ENCODE measurements around the gene CD83.

Gene CD83

DNA sequence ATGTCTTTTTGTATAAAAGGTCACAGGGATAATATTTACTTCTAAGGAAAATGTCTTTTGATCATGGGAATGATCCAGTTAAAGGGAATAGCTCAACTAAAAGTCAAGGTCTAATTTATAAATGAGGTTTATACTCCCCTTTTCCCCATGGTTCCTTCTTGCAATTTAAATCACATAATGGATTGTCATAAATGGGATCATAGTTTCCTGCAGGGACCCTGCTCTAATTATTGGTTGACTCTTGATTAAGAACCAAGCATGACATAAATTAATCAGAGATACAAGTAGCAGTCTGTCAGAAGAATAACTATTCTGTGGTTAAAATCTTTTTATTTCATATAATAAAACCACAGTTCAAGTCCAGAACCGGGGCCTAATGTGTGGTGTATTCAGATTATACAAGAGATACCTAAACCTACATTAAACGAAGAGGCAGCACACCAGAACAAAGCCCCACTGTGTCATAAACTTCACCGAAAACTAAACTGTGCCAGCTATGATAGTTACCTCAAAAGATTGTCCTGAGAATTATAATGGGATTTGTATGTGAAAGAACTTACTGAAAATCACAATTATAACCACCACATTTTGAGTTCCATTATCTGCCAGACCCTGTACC lies 43.0 kb upstream of the CD83 start:
- TF ChIP-seq, protein P1, sequence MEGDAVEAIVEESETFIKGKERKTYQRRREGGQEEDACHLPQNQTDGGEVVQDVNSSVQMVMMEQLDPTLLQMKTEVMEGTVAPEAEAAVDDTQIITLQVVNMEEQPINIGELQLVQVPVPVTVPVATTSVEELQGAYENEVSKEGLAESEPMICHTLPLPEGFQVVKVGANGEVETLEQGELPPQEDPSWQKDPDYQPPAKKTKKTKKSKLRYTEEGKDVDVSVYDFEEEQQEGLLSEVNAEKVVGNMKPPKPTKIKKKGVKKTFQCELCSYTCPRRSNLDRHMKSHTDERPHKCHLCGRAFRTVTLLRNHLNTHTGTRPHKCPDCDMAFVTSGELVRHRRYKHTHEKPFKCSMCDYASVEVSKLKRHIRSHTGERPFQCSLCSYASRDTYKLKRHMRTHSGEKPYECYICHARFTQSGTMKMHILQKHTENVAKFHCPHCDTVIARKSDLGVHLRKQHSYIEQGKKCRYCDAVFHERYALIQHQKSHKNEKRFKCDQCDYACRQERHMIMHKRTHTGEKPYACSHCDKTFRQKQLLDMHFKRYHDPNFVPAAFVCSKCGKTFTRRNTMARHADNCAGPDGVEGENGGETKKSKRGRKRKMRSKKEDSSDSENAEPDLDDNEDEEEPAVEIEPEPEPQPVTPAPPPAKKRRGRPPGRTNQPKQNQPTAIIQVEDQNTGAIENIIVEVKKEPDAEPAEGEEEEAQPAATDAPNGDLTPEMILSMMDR (IDR thresholded peaks at IDR 0.05; ENCODE audit: low read depth, low read length, missing control alignments), result no peak
- peak overlapping the region; percentile 39; the same call in 1 of the 2 replicates for H3K4me3 ChIP-seq (ENCODE audit: low read depth, low read length)
- DNase-seq (ENCODE audit: low read depth), result no peak

GRCh38 chr6:14075095-14075503 lies 42.5 kb upstream of the CD83 start:
- TF ChIP-seq, protein P1 (IDR thresholded peaks at IDR 0.05; ENCODE audit: low read depth, low read length, missing control alignments), result no peak
- peak overlapping the region; percentile 39 for H3K4me3 ChIP-seq (ENCODE audit: low read depth, low read length)
- peak; percentile 55 for DNase-seq (ENCODE audit: low read depth)

GRCh38 chr6:14077193-14077867 lies 40.2 kb upstream of the CD83 start:
- no peak for DNase-seq (ENCODE audit: low read depth)
- H3K4me3 ChIP-seq (ENCODE audit: low read depth, low read length), result no peak overlapping the region
- TF ChIP-seq, protein P1 (IDR thresholded peaks at IDR 0.05; ENCODE audit: low read depth, low read length, missing control alignments), result no peak

GRCh38 chr6:14079433-14079832 lies 38.1 kb upstream of the CD83 start:
- TF ChIP-seq, protein P1 (IDR thresholded peaks at IDR 0.05; ENCODE audit: low read depth, low read length, missing control alignments), result no peak
- H3K4me3 ChIP-seq (ENCODE audit: low read depth, low read length), result no peak overlapping the region
- no peak for DNase-seq (ENCODE audit: low read depth)

- TF ChIP-seq, protein P1 (IDR thresholded peaks at IDR 0.05; ENCODE audit: low read depth, low read length, missing control alignments), result no peak
- H3K4me3 ChIP-seq (ENCODE audit: low read depth, low read length), result no peak overlapping the region
- DNase-seq (ENCODE audit: low read depth), result no peak
These were observed 37.6 kb upstream of the CD83 start for GRCh38 chr6:14079971-14080370.

- TF ChIP-seq, protein P1 (IDR thresholded peaks at IDR 0.05; ENCODE audit: low read depth, low read length, missing control alignments), result no peak
- DNase-seq (ENCODE audit: low read depth), result no peak
- H3K4me3 ChIP-seq (ENCODE audit: low read depth, low read length), result no peak overlapping the region
These were observed 36.4 kb upstream of the CD83 start for GRCh38 chr6:14081126-14081525.

DNA sequence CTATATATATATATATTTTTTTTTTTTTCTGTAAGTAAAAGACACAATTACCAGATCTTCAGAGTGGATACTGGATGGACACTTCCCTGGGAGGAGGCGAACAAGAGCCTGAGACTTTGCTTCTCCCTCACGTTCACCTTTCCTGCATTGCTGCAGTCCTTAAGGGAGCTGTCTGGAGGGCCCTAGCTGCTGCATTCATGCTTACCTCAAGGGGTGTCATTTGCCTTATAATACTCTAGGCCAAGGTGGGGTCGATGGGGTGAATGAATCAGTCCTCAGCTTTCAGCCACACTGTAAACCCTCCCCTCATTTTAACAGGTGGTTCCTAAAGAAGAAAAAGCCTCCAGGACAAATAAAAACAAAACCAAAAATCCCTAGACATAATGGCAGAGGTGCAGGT lies 34.8 kb upstream of the CD83 start:
- TF ChIP-seq, protein P1 (IDR thresholded peaks at IDR 0.05; ENCODE audit: low read depth, low read length, missing control alignments), result no peak
- DNase-seq (ENCODE audit: low read depth), result no peak
- no peak overlapping the region for H3K4me3 ChIP-seq (ENCODE audit: low read depth, low read length)
